Measurements from ENCODE around the gene PARD3.

GRCh38 chr10:34359435-34359813, 455.7 kb downstream of the PARD3 start:
- TF ChIP-seq, protein P1, sequence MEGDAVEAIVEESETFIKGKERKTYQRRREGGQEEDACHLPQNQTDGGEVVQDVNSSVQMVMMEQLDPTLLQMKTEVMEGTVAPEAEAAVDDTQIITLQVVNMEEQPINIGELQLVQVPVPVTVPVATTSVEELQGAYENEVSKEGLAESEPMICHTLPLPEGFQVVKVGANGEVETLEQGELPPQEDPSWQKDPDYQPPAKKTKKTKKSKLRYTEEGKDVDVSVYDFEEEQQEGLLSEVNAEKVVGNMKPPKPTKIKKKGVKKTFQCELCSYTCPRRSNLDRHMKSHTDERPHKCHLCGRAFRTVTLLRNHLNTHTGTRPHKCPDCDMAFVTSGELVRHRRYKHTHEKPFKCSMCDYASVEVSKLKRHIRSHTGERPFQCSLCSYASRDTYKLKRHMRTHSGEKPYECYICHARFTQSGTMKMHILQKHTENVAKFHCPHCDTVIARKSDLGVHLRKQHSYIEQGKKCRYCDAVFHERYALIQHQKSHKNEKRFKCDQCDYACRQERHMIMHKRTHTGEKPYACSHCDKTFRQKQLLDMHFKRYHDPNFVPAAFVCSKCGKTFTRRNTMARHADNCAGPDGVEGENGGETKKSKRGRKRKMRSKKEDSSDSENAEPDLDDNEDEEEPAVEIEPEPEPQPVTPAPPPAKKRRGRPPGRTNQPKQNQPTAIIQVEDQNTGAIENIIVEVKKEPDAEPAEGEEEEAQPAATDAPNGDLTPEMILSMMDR (IDR thresholded peaks at IDR 0.05): no peak
- no peak for TF ChIP-seq GTF2I (CRISPR knock-in tag; conservative IDR thresholded peaks at IDR 0.05)
- TF ChIP-seq CREB1 (CRISPR knock-in tag; IDR thresholded peaks at IDR 0.05): no peak
- TF ChIP-seq NFYB (CRISPR knock-in tag; conservative IDR thresholded peaks at IDR 0.05; ENCODE audit: low read depth): no peak
- TF ChIP-seq, protein P2, sequence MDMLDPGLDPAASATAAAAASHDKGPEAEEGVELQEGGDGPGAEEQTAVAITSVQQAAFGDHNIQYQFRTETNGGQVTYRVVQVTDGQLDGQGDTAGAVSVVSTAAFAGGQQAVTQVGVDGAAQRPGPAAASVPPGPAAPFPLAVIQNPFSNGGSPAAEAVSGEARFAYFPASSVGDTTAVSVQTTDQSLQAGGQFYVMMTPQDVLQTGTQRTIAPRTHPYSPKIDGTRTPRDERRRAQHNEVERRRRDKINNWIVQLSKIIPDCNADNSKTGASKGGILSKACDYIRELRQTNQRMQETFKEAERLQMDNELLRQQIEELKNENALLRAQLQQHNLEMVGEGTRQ (CRISPR knock-in tag; IDR thresholded peaks at IDR 0.05): no peak
- no peak for TF ChIP-seq ZNF232 (CRISPR knock-in tag; IDR thresholded peaks at IDR 0.05)
- TF ChIP-seq, protein P3, sequence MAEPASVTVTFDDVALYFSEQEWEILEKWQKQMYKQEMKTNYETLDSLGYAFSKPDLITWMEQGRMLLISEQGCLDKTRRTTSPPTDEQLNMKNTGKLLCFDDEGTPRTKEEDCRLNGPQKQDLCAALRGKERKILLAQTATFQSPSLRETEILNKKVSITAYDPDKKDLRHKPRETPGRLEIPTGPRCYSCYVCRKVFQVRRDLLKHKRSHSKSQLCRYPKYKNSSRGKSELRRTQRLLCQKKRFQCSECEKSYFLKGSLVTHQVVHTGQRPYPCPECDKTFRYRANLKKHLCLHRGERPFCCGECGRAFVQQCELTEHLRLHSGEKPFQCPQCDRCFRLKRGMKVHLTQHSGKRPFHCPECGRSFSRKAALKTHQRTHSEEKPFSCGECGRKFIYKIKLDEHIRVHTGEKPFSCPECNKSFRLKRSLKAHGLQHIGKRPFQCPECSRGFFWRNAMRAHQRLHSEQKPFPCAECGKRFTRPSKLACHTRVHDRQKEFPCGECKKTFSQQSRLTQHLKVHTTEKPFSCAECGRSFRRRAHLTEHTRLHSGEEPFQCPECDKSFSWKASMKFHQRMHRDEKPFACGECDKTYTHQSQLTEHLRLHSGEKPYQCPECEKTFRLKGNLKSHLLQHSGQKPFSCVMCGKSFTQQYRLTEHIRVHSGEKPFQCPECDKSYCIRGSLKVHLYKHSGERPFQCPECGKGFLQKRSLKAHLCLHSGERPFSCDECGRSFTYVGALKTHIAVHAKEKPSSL (CRISPR knock-in tag; conservative IDR thresholded peaks at IDR 0.05): no peak
- no peak for TF ChIP-seq MXD4 (CRISPR knock-in tag; IDR thresholded peaks at IDR 0.05; ENCODE audit: borderline replicate concordance)
- TF ChIP-seq RELA (CRISPR knock-in tag; IDR thresholded peaks at IDR 0.05; ENCODE audit: borderline replicate concordance): no peak
